Thoracic aorta (tissue), 2 donors: Measurements from ENCODE around the gene TRMT13. TPM values are rescaled to one million over a fixed set of nuclear protein-coding genes. Genes with fewer than 3 reads are reported as not detected.
A peak's percentile ranks its signal among the peaks of the same experiment; 100 is the strongest.

Experiments
- ATAC-seq: fragments of 150-250 bp; one replicate; pipeline ENCODE4 v1.8.0; 2017; ENCODE audit warnings: low read depth; ENCODE audit not compliant: insufficient number of reproducible peaks, low FRiP score
- DNase-seq: peaks from one replicate; pipeline ENCODE4 v3.0.0-alpha.2; 2020; ENCODE audit warnings: low spot score
- H3K27ac ChIP-seq, 2 donors: fragments of 200-600 bp; sonication (generic); 1 replicate in 1 of 2; 2 replicates in 1 of 2; pipeline ENCODE4 v1.5.1; 2016; ENCODE audit warnings: mild to moderate bottlenecking in 2 of 2, moderate library complexity in 2 of 2
- H3K27me3 ChIP-seq: fragments of 200-600 bp; sonication (generic); replicated peaks from 2 replicates; pipeline ENCODE4 v1.6.0; 2016; ENCODE audit warnings: mild to moderate bottlenecking; ENCODE audit not compliant: insufficient read depth
- H3K36me3 ChIP-seq: fragments of 200-600 bp; sonication (generic); one replicate; pipeline ENCODE4 v1.5.1; 2016
- H3K4me1 ChIP-seq, 2 donors: fragments of 200-600 bp; sonication (generic); 1 replicate in 1 of 2; 2 replicates in 1 of 2; pipeline versions ENCODE4 v1.5.1 to v1.6.0; 2016; ENCODE audit warnings: low read depth in 2 of 2, mild to moderate bottlenecking in 1 of 2; ENCODE audit not compliant: control insufficient read depth in 1 of 2
- H3K4me3 ChIP-seq: fragments of 200-600 bp; sonication (generic); 2 replicates; pipeline ENCODE4 v1.5.1; 2016; ENCODE audit warnings: mild to moderate bottlenecking
- H3K9me3 ChIP-seq: fragments of 200-600 bp; sonication (generic); 2 replicates; pipeline ENCODE4 v1.5.1; 2016
- total RNA-seq, 2 donors: library from RNA; depleted of rRNA; stranded (reverse); fragments of >200 nt; gene quantifications; one replicate each; pipeline versions ENCODE4 v1.1.0 to v1.2.3, GENCODE V29; 2016
- TF ChIP-seq, protein P1 (sequence below): fragments of 200-600 bp; sonication (generic); IDR thresholded peaks from one replicate; pipeline ENCODE4 v1.5.1; 2019; ENCODE audit warnings: antibody characterized with exemption

The TRMT13 gene, protein sequence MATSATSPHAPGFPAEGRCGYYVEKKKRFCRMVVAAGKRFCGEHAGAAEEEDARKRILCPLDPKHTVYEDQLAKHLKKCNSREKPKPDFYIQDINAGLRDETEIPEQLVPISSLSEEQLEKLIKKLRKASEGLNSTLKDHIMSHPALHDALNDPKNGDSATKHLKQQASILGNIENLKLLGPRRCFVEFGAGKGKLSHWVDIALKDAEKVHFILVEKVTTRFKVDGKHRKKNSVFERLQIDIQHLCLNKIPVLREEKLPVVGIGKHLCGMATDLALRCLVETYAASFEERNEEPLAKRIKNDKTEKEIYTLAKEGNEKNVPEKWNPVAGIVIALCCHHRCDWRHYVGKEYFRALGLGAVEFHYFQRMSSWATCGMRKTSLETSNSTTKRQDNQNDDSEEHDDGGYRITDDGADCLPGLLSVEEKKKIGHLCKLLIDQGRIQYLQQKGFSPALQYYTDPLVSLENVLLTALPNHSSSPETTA
- total RNA-seq, result 10 to 100 TPM; 11.4 to 11.7 TPM

DNA sequence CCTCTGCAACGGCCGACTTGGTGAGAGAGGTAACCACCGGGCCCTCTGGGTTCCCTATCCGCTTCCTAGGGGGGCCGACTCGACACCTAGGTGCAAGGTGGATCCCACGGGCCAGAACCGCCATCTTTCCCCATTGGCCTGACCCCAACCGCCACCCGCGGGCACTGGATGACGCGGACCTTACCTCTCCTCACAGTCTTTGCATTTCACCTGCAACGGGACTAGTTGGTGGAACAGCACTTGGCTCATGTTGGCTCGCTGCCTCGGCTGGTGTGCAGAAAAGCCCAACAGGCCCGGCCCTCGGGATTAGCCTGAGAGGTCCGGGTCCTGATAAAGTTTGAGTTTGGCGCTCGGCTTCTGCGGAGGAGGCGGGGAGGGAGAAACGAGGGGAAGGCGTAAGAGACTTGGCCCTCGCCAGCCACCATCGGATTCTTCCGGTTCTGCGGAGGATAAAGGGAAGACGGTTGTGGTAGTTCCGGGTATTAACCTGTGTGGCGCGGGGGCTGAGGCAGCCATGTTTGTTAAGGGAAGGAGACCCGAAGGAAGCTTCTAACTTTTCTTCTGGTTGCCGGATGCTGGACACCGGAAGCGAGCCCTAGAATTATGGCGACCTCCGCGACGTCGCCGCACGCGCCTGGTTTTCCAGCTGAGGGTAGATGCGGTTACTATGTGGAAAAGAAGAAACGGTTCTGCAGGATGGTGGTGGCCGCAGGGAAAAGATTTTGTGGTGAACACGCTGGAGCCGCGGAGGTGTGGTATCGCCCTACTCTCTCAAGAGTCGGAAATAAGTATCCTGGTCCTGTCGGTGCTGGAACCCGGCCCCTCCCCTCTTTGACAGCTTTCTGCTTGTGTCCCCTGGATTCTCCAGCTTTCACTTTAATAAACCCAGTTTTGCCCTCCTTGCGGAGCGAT lies at the start of gene TRMT13, which contains the start of gene SASS6:
Gene TRMT13, plus strand, starts transcription at position 598 of the 912 bp plus-strand sequence. Its CDS starts 6 bp downstream, at position 604.
Gene SASS6, minus strand, starts transcription at position 365 of the 912 bp plus-strand sequence. Its CDS starts 116 bp downstream, at position 249.
- TF ChIP-seq, protein P1, sequence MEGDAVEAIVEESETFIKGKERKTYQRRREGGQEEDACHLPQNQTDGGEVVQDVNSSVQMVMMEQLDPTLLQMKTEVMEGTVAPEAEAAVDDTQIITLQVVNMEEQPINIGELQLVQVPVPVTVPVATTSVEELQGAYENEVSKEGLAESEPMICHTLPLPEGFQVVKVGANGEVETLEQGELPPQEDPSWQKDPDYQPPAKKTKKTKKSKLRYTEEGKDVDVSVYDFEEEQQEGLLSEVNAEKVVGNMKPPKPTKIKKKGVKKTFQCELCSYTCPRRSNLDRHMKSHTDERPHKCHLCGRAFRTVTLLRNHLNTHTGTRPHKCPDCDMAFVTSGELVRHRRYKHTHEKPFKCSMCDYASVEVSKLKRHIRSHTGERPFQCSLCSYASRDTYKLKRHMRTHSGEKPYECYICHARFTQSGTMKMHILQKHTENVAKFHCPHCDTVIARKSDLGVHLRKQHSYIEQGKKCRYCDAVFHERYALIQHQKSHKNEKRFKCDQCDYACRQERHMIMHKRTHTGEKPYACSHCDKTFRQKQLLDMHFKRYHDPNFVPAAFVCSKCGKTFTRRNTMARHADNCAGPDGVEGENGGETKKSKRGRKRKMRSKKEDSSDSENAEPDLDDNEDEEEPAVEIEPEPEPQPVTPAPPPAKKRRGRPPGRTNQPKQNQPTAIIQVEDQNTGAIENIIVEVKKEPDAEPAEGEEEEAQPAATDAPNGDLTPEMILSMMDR, result no peak
- Histone ChIP-seq H3K9me3 (no peaks in the 10 kb centered on the region), H3K4me3 (peak within 1 kb of the TSS; percentile 86), H3K27me3 (no peaks in the 10 kb centered on the region), H3K27ac (peak within 1 kb of the TSS; percentile 21 to 45), H3K36me3 (peaks cover 4% of the 10 kb centered on the region), H3K4me1 (peaks cover 13 to 20% of the 10 kb centered on the region in 2 donors)
- DNase-seq (peak; percentile 93), ATAC-seq (peak; percentile 96)

DNA sequence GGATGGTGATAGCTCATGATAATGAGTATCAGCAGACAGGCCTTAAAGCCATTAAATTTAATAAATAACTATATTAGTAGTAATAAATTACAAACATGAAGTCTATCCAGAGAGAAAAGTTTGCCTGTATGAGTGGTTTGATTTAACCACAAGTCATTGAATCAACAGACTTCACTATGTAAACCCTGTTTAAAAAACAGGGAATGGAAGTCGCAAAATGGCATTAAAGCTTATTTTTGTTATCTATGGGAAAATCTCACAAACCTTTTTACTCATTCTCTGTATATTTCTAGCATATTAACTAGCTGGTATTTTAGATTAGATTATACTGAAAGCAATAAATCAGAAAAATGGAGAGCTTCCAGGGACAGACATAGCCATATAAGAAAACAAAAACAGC lies 45.6 kb upstream of the TRMT13 start:
- ATAC-seq (no peak), DNase-seq (no peak)
- H3K27me3 ChIP-seq, result no peaks in the 10 kb centered on the region
- TF ChIP-seq, protein P1, result no peak
- H3K27ac ChIP-seq, result no peak overlapping the region
- no peaks in the 10 kb centered on the region for H3K36me3 ChIP-seq
- H3K9me3 ChIP-seq, result no peaks in the 10 kb centered on the region
- peaks cover 0 to 5% of the 10 kb centered on the region in 2 donors for H3K4me1 ChIP-seq
- no peak overlapping the region for H3K4me3 ChIP-seq

DNA sequence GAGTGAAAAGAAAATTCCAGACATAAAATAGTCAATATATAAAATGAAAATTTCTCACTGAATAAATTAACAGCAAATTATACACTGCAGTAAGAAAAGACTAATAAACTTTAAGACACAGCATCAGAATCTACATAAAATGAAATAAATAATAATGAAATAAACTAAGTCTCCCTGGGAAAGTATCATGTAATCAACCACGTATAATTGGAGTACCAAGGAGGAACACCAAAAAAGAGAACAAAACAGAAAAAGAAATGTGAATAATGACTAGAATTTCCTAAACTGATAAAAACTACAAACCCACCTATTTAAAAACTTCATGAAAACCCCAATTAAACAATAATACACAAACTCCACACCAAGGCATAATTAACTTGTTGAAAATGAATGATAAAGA lies 43.9 kb upstream of the TRMT13 start:
- TF ChIP-seq, protein P1, result no peak
- Histone ChIP-seq H3K27ac (no peak overlapping the region), H3K36me3 (peaks cover 3% of the 10 kb centered on the region), H3K4me1 (peaks cover 0 to 5% of the 10 kb centered on the region in 2 donors), H3K27me3 (no peaks in the 10 kb centered on the region), H3K9me3 (no peaks in the 10 kb centered on the region), H3K4me3 (no peak overlapping the region)
- ATAC-seq (no peak), DNase-seq (no peak)

DNA sequence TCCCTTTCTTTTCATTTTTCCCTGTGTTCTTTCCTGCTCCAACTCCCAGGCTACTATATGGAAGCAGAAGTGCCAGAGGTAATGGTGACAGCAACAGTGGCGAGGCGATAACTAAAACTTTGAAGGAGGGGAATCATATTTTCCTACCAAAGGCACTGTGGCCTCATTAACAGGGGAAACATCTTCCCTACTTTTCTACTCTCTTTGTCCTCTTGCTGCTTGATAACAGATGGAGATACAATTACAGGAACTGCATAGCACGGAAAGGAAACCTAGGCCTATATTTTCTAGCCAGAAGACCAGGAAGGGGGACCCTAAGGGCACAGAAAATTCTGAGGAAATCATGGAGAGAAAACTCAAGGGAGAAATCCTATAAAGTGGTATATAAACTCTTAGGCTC lies 42.5 kb upstream of the TRMT13 start:
- no peak for DNase-seq
- Histone ChIP-seq H3K27me3 (no peaks in the 10 kb centered on the region), H3K27ac (no peak overlapping the region), H3K4me1 (peaks cover 0 to 5% of the 10 kb centered on the region in 2 donors), H3K4me3 (no peak overlapping the region), H3K9me3 (no peaks in the 10 kb centered on the region), H3K36me3 (peaks cover 3% of the 10 kb centered on the region)
- TF ChIP-seq, protein P1, result no peak
- ATAC-seq, result no peak

DNA sequence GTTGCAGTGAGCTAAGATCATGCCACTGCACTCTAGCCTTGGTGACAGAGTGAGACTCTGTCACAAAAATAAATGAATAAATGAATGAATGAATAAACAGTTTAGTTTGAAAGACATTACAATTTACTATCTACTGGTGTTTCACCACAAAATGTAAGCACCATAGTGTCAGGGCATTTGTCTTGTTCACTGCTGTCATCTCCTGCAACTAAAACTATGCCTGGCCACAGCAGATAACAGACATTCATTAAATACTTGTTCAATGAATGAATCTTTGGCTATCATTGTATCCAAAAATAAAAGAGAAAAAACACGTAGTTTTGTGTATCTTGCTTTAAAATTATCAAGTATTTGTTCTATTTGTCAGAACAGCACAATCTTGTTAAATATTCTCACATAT lies 32.8 kb upstream of the TRMT13 start:
- DNase-seq, result no peak

More for the DNA sequence above, 32.8 kb upstream of the TRMT13 start:
- Histone ChIP-seq H3K36me3 (no peaks in the 10 kb centered on the region), H3K4me1 (no peaks in the 10 kb centered on the region), H3K9me3 (no peaks in the 10 kb centered on the region), H3K4me3 (no peak overlapping the region), H3K27me3 (no peaks in the 10 kb centered on the region), H3K27ac (no peak overlapping the region)
- TF ChIP-seq, protein P1, result no peak
- ATAC-seq, result no peak
